ENCODE data around the gene ADAP1.

DNA sequence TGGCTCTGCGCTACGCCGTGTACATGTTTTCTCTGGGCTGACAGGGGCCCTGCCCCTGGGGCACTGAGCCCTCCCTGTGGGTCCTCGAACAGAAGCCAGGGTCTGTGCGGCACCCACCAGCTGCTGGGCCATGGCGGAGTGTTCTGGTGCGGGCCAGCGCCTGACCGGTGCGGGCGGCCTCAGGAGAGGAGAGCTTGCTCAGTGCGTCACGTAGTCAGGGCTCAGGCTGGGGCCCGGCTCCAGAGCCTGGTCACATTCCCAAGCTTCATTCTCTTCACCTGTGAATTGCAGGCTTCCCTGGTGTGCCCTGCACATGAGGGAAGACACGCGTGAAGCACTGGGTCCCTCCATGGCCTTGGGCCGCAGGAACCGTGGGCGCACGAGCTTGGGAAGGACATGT, 62.7 kb downstream of the ADAP1 start:
- TF ChIP-seq EP300 (IDR thresholded peaks at IDR 0.05) = no peak
- TF ChIP-seq, protein P1, sequence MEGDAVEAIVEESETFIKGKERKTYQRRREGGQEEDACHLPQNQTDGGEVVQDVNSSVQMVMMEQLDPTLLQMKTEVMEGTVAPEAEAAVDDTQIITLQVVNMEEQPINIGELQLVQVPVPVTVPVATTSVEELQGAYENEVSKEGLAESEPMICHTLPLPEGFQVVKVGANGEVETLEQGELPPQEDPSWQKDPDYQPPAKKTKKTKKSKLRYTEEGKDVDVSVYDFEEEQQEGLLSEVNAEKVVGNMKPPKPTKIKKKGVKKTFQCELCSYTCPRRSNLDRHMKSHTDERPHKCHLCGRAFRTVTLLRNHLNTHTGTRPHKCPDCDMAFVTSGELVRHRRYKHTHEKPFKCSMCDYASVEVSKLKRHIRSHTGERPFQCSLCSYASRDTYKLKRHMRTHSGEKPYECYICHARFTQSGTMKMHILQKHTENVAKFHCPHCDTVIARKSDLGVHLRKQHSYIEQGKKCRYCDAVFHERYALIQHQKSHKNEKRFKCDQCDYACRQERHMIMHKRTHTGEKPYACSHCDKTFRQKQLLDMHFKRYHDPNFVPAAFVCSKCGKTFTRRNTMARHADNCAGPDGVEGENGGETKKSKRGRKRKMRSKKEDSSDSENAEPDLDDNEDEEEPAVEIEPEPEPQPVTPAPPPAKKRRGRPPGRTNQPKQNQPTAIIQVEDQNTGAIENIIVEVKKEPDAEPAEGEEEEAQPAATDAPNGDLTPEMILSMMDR (IDR thresholded peaks at IDR 0.05) = no peak

Data from gastroesophageal sphincter (tissue), 3 donors.